HG03442 (cell line): ENCODE measurements around the gene ZNF195.
"Not testable (repeated sequence)": the region's sequence is repeated elsewhere in the genome, so short reads cannot be mapped to it uniquely, and the experiment has no call there.

Source experiments
- ATAC-seq: cut with Tn5 transposase; IDR thresholded peaks from one replicate; pipeline ENCODE4 v1.9.1; 2021; ENCODE audit warnings: mild to moderate bottlenecking, moderate library complexity; ENCODE audit not compliant: unreplicated experiment

The ZNF195 gene

GRCh38 chr11:3356858-3357257, 22.1 kb downstream of the ZNF195 start:
- no peak for ATAC-seq

- no peak for ATAC-seq
Measured at GRCh38 chr11:3353066-3353465, 25.9 kb downstream of the ZNF195 start.

- no peak for ATAC-seq
Measured at GRCh38 chr11:3347127-3347526, 31.8 kb downstream of the ZNF195 start.

- no peak for ATAC-seq
Measured at GRCh38 chr11:3346587-3346986, 32.4 kb downstream of the ZNF195 start.

GRCh38 chr11:3345736-3346135, 33.2 kb downstream of the ZNF195 start:
- no peak for ATAC-seq

DNA sequence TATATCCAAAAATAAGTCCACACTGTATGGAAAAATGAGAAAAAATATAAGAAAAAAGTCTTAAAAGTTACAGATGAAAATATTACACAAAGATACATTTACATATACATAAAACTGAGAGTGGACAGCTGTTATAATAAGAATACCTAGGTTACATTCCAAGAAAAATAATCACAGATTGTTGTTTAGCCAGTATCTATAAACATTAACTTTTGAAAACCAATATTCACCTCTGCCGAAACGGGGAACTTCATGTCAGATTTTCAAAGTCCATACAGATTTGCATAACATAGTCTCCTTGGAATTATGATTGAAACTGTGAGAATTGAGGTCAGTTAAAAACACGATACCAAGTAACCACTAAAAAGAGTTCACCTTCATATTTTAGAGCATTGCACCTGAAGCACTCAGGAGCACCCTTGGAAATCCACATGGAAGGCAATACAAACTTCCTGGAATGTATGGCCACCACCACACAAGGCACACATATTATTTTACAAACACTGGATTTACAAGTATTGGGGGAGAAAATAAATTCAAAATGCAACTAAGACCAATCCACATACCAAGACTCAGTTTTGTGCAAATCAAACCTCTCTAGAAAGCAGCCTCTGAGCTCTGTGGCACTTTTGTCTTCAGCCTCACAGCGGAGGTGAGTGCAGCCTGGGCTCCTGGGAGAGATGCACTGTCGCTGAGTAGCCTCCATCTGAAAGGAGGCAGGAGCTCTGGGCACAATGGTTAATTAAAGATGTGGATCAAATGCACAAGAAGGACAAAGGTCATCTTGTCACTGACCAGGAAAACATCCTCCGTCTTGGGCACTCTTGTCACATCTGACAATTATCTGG, 34.4 kb downstream of the ZNF195 start:
- no peak for ATAC-seq

GRCh38 chr11:3342709-3343108, 36.2 kb downstream of the ZNF195 start:
- no peak for ATAC-seq

GRCh38 chr11:3341298-3341697, 37.6 kb downstream of the ZNF195 start:
- no peak for ATAC-seq

- no peak for ATAC-seq
Measured at GRCh38 chr11:3340025-3340424, 38.9 kb downstream of the ZNF195 start.

DNA sequence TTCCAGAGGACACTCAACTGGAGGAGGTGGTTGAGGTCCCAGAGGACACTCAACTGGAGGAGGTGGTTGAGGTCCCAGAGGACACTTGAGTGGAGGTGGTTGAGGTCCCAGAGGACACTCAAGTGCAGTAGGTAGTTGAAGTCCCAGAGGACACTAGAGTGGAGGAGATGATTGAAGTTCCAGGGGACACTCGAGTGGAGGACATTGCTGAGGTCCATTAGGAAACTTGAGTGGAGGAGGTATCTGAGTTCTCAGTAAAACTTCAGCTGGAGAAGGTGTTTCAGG, 39.7 kb downstream of the ZNF195 start:
- no peak for ATAC-seq

- ATAC-seq: no peak
Measured at GRCh38 chr11:3338569-3339339, 40.2 kb downstream of the ZNF195 start.

DNA sequence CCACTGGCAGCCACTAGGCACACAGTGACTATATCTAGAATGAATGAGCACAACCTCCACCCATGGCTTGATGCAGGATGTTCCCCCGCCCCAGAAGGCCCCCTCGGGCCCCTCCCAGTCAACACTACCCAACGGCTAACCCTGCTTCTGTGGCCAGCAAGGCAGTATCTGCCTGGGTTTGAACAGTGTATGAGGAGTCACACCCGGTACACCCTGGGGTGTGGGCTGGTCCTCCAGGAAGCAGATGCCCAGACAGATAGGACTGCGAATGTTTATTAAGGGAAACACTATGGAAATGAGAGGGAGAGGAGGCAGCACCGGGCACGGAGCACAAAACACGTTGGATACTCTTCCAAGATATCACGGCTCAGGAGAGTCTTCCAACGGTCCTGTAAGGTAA, 42.5 kb downstream of the ZNF195 start:
- not testable (repeated sequence) for ATAC-seq

DNA sequence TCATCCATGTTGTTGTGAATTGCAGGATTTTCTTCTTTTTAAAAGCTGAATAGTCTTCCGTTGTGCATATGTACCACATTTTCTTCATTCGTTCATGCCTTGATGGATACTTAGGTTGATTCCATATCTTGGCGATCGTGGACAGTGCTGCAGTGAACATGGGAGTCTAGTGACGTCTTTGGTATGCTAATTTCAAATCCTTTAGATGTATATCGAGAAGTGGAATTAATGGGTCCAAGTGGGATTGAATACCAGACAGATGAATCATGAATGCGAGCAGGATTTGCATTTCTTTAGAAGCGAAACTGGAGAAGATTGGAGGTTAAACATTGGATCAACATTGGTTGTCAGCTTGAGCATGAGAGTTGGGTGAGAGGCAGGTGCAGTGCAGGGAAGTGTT, 45.8 kb downstream of the ZNF195 start:
- ATAC-seq: not testable (repeated sequence)

DNA sequence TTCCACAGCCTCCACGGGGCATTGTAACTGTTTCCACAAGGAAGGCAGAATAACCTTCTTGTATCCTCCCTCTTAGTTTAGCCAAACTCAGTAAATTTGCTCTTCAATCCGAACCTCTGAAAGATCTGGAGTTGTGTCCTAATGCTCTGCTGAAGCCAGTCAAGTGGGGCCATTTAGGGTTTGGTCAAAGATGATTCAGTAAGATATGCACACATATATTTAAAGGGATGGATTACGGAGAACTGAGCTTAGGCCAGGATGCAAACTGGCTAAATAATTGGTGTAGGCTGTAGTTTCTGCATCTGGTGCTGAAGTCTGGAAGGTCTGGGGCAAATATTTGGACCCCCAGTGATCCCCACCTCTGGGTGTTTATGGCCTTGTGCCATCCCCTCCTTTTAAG, 47.9 kb downstream of the ZNF195 start:
- not testable (repeated sequence) for ATAC-seq

GRCh38 chr11:3330064-3330463, 48.9 kb downstream of the ZNF195 start:
- ATAC-seq: not testable (repeated sequence)

DNA sequence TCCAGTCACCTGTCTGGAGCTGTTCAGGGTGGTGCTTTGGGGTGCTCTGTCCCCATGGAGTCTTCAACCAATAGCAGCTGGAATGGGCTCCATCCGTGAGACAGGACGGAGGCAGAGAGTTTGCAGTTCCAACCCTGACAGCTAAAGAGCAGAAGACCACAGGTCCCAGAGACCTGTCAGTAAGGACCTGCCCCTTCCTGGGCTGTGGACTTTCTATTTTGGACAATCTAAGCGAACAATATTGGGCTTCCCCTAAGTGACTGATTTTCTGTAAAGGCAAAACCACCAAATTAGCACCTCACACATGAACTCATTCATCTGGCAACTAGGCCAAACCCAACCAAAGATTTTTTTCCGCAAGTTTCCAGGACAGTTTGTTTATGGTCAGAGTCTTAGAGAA, 50.4 kb downstream of the ZNF195 start:
- not testable (repeated sequence) for ATAC-seq

GRCh38 chr11:3326450-3326849, 52.5 kb downstream of the ZNF195 start:
- not testable (repeated sequence) for ATAC-seq

DNA sequence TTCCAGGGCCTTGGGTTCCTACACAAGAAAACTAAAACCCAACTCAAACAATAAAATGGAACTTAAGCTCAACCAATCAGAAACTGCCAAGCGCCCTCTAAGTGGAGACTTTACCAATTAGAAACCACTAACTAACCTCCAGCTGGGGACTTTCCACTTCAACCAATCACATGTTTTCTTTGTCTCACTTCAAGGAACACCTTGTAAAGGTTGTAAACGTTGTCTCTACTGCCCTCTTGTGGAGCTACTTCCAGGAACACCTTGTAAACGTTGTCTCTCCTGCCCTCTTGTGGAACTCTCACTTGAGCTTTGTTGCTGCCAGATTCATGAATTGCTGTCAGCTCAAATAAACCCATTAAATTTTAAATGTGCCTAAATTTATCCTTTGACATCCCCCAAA, 54.2 kb downstream of the ZNF195 start:
- not testable (repeated sequence) for ATAC-seq
